ENCODE measurements around the gene TRAPPC12.

GRCh38 chr2:3447789-3448317, 68.4 kb downstream of the TRAPPC12 start:
- no peak for TF ChIP-seq GATA2 (IDR thresholded peaks at IDR 0.05; ENCODE audit: low read depth, low read length)
- no peak for TF ChIP-seq GATA3 (IDR thresholded peaks at IDR 0.05; ENCODE audit: low read depth, low read length)

Data from SH-SY5Y (cell line).